Measurements from ENCODE around the gene ORAI2. TPM values are rescaled to one million over a fixed set of nuclear protein-coding genes. Genes with fewer than 3 reads are reported as not detected.

ORAI2 gene
- total and polyA plus RNA-seq, 10 of the 15 experiments (the other 5 are each of a cell fraction or from before 2014, with no cell fraction given), result 5.8 to 111 (median 46.9) TPM

GRCh38 chr7:102416406-102416805, 17.0 kb upstream of the ORAI2 start:
- ATAC-seq (peak; percentile 41), DNase-seq (ENCODE audit: low read depth, low spot score) (no peak), FAIRE-seq (no peak)
- WGBS (ENCODE audit: insufficient coverage, insufficient replicate concordance, low lambda C conversion rate, missing lambda C conversion rate), result 59% methylated on average over 6 of the region's 6 CpGs
- peak overlapping the region; percentile 81 for H3K27ac ChIP-seq (ENCODE audit: control insufficient read depth, insufficient read depth)
- peaks cover 6 to 17% of the 10 kb centered on the region in 2 experiments; a peak in 3 of 4 replicates for H3K36me3 ChIP-seq (ENCODE audit: control insufficient read depth in 2 of 2, insufficient read depth in 2 of 2, low read length in 1 of 2)
- H2AFZ ChIP-seq (ENCODE audit: control insufficient read depth, low read depth, low read length), result no peak overlapping the region
- ChIA-PET SMC1A (ENCODE audit: uncharacterized antibody, unreplicated experiment) (interaction anchor here (1.0 to 4.7 kb wide), 11 partner anchors 8 to 50 kb away, joined by 4 to 46 read pairs (median 10); partner anchors contain the start of gene ORAI2), POLR2A (interaction anchor here (1.8 to 4.9 kb wide), 5 partner anchors 9 to 28 kb away, joined by 4 to 48 read pairs (median 14); partner anchors contain the start of gene ORAI2), CTCF (interaction anchor here (0.6 to 4.6 kb wide), 7 partner anchors 9 to 51 kb away, joined by 3 to 45 read pairs (median 9); no protein-coding TSS in a partner anchor), RAD21 (ENCODE audit: unreplicated experiment) (interaction anchor here (1.0 to 3.1 kb wide), 9 partner anchors 9 to 125 kb away, joined by 3 to 31 read pairs (median 4); partner anchors contain the start of genes ALKBH4, LRWD1 and ORAI2)
- peak overlapping the region; percentile 43 for H3K9ac ChIP-seq (ENCODE audit: control insufficient read depth, insufficient read depth, low read length)
- H3K4me2 ChIP-seq (ENCODE audit: control insufficient read depth, insufficient read depth), result peak overlapping the region; percentile 63
- H4K20me1 ChIP-seq (ENCODE audit: control insufficient read depth, insufficient read depth), result no peaks in the 10 kb centered on the region
- peaks cover 38% of the 10 kb centered on the region for H3K4me1 ChIP-seq (ENCODE audit: control insufficient read depth, insufficient read depth, low read length)
- H3K27me3 ChIP-seq (replicated peaks in 1 of 2; ENCODE audit: control insufficient read depth in 2 of 2, insufficient read depth in 2 of 2, low read length in 1 of 2), result no peaks in the 10 kb centered on the region
- peaks cover 6% of the 10 kb centered on the region for H3K79me2 ChIP-seq (ENCODE audit: control insufficient read depth, insufficient read depth, low read length)
- intact Hi-C loops (cut with micrococcal nuclease; ENCODE audit: unreplicated experiment) (no loop called here), in situ Hi-C loops (cut with MboI) (no loop called here)
- no TSS peak for BruUV-seq (replicated peaks)
- H3K9me3 ChIP-seq (replicated peaks; ENCODE audit: control insufficient read depth, insufficient read depth, low read length), result no peaks in the 10 kb centered on the region
- no peak overlapping the region for H3K4me3 ChIP-seq
- TF ChIP-seq POU2F2 (IDR thresholded peaks at IDR 0.05; ENCODE audit: borderline replicate concordance, low read depth, low read length) (no peak), MEF2B (IDR thresholded peaks at IDR 0.05; ENCODE audit: partially characterized antibody, poor library complexity, severe bottlenecking) (no peak), RAD21 (IDR thresholded peaks at IDR 0.05; ENCODE audit: insufficient read depth, low read depth, low read length) (no peak), SREBF1 (IDR thresholded peaks at IDR 0.05; ENCODE audit: low read length) (no peak), TBL1XR1 (IDR thresholded peaks at IDR 0.05; ENCODE audit: low read depth, low read length) (no peak), ATF7 (IDR thresholded peaks at IDR 0.05; ENCODE audit: low read depth) (no peak), RFX5 (IDR thresholded peaks at IDR 0.05; ENCODE audit: low read depth, low read length) (no peak), FOXK2 (IDR thresholded peaks at IDR 0.05) (no peak), CEBPZ (IDR thresholded peaks at IDR 0.05; ENCODE audit: low read depth, low read length) (no peak), KLF5 (IDR thresholded peaks at IDR 0.05; ENCODE audit: partially characterized antibody) (no peak), BCL11A (IDR thresholded peaks at IDR 0.05; ENCODE audit: low read depth, low read length) (no peak), USF2 (IDR thresholded peaks at IDR 0.05; ENCODE audit: borderline replicate concordance, low read depth, low read length) (no peak), RCOR1 (conservative IDR thresholded peaks at IDR 0.05; ENCODE audit: low read depth, low read length) (no peak), RUNX3 (IDR thresholded peaks at IDR 0.05; ENCODE audit: low read length) (no peak), CHD1 (IDR thresholded peaks at IDR 0.05; ENCODE audit: low read depth, low read length) (no peak), NFIC (IDR thresholded peaks at IDR 0.05; ENCODE audit: low read depth, low read length) (no peak)
- TF ChIP-seq, protein P1, sequence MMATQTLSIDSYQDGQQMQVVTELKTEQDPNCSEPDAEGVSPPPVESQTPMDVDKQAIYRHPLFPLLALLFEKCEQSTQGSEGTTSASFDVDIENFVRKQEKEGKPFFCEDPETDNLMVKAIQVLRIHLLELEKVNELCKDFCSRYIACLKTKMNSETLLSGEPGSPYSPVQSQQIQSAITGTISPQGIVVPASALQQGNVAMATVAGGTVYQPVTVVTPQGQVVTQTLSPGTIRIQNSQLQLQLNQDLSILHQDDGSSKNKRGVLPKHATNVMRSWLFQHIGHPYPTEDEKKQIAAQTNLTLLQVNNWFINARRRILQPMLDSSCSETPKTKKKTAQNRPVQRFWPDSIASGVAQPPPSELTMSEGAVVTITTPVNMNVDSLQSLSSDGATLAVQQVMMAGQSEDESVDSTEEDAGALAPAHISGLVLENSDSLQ (IDR thresholded peaks at IDR 0.05), result no peak
- TF ChIP-seq, protein P2, sequence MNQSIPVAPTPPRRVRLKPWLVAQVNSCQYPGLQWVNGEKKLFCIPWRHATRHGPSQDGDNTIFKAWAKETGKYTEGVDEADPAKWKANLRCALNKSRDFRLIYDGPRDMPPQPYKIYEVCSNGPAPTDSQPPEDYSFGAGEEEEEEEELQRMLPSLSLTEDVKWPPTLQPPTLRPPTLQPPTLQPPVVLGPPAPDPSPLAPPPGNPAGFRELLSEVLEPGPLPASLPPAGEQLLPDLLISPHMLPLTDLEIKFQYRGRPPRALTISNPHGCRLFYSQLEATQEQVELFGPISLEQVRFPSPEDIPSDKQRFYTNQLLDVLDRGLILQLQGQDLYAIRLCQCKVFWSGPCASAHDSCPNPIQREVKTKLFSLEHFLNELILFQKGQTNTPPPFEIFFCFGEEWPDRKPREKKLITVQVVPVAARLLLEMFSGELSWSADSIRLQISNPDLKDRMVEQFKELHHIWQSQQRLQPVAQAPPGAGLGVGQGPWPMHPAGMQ (IDR thresholded peaks at IDR 0.05; ENCODE audit: borderline replicate concordance), result no peak

Data from GM12878 (cell line).